Lower lobe of right lung (tissue), 2 donors: ENCODE data around the gene WBP11. TPM values are rescaled to one million over a fixed set of nuclear protein-coding genes. Genes with fewer than 3 reads are reported as not detected.
"Not testable (repeated sequence)": the region's sequence is repeated elsewhere in the genome, so short reads cannot be mapped to it uniquely, and the experiment has no call there.

Source experiments
- ATAC-seq, 2 donors: fragments of 200-7000 bp; cut with Tn5 transposase; one replicate each; pipeline ENCODE4 v1.9.1; 2020 to 2022; ENCODE audit warnings: mild to moderate bottlenecking in 2 of 2, moderate library complexity in 2 of 2
- DNase-seq: peaks from one replicate; pipeline ENCODE4 v3.0.0-alpha.2; 2020
- H3K27ac ChIP-seq: fragments of 200-600 bp; one replicate; pipeline ENCODE4 v1.8.0; 2022
- H3K27me3 ChIP-seq: fragments of 200-600 bp; one replicate; pipeline ENCODE4 v1.8.0; 2022; ENCODE audit warnings: low read depth
- H3K36me3 ChIP-seq: fragments of 200-600 bp; one replicate; pipeline ENCODE4 v1.8.0; 2022; ENCODE audit warnings: mild to moderate bottlenecking
- H3K4me1 ChIP-seq: fragments of 200-600 bp; one replicate; pipeline ENCODE4 v1.8.0; 2022
- H3K4me3 ChIP-seq: fragments of 200-600 bp; one replicate; pipeline ENCODE4 v1.8.0; 2022; ENCODE audit warnings: mild to moderate bottlenecking
- H3K9me3 ChIP-seq: fragments of 200-600 bp; one replicate; pipeline ENCODE4 v1.8.0; 2022
- CTCF ChIP-seq: fragments of 200-600 bp; IDR thresholded peaks from one replicate; pipeline ENCODE4 v1.8.0; 2022; ENCODE audit warnings: antibody characterized with exemption, mild to moderate bottlenecking
- intact Hi-C: fragments of 100-400 bp; cut with DNase I; formaldehyde crosslinking; loops from one replicate; pipeline ENCODE4 v1.11.0; 2022
- total RNA-seq: library from RNA; stranded (reverse); fragmentation: NEBNext Ultra II Directional; extraction: Animal tissue kit (Norgen Biotek cat#: 25700); gene quantifications from one replicate; pipeline ENCODE4 v1.2.1, GENCODE V29; 2021
- donor health status: DM: no; HTN: yes; CAD: no; lungs with severe emphysema.

The WBP11 gene
- total RNA-seq, 1 donor from 2014 or later, result 49.3 TPM

- TF ChIP-seq CTCF, result peak; percentile 30
- ATAC-seq (no peak), DNase-seq (peak; percentile 49)
- intact Hi-C loops, result no loop called here
- no peak overlapping the region for H3K4me3 ChIP-seq
- H3K36me3 ChIP-seq, result no peaks in the 10 kb centered on the region
- no peaks in the 10 kb centered on the region for H3K9me3 ChIP-seq
- no peak overlapping the region for H3K27ac ChIP-seq
- no peaks in the 10 kb centered on the region for H3K27me3 ChIP-seq
- peaks cover 4% of the 10 kb centered on the region for H3K4me1 ChIP-seq
Measured at GRCh38 chr12:14756334-14757143, 46.7 kb downstream of the WBP11 start.

- Histone ChIP-seq H3K36me3 (no peaks in the 10 kb centered on the region), H3K4me3 (no peak overlapping the region), H3K4me1 (peaks cover 4% of the 10 kb centered on the region), H3K27ac (no peak overlapping the region), H3K9me3 (no peaks in the 10 kb centered on the region), H3K27me3 (no peaks in the 10 kb centered on the region)
- ATAC-seq (no peak), DNase-seq (no peak)
- TF ChIP-seq CTCF, result no peak
- intact Hi-C loops, result no loop called here
Measured at GRCh38 chr12:14751986-14752385, 51.3 kb downstream of the WBP11 start.

- Histone ChIP-seq H3K4me1 (no peaks in the 10 kb centered on the region), H3K27me3 (no peaks in the 10 kb centered on the region), H3K4me3 (no peak overlapping the region), H3K36me3 (no peaks in the 10 kb centered on the region), H3K9me3 (no peaks in the 10 kb centered on the region), H3K27ac (no peak overlapping the region)
- TF ChIP-seq CTCF, result no peak
- DNase-seq, result no peak
- no peak for ATAC-seq
- intact Hi-C loops, result no loop called here
Measured at GRCh38 chr12:14743061-14743460, 60.2 kb downstream of the WBP11 start.

- H3K9me3 ChIP-seq, result no peaks in the 10 kb centered on the region
- no peak for TF ChIP-seq CTCF
- no peak for ATAC-seq
- no peaks in the 10 kb centered on the region for H3K36me3 ChIP-seq
- H3K27ac ChIP-seq, result no peak overlapping the region
- H3K4me3 ChIP-seq, result no peak overlapping the region
- no peaks in the 10 kb centered on the region for H3K4me1 ChIP-seq
- DNase-seq, result no peak
- intact Hi-C loops, result no loop called here
- H3K27me3 ChIP-seq, result no peaks in the 10 kb centered on the region
Measured at GRCh38 chr12:14741942-14742341, 61.3 kb downstream of the WBP11 start.

- H3K27ac ChIP-seq, result no peak overlapping the region
- H3K9me3 ChIP-seq, result no peaks in the 10 kb centered on the region
- intact Hi-C loops, result no loop called here
- no peak for TF ChIP-seq CTCF
- DNase-seq, result no peak
- H3K27me3 ChIP-seq, result no peaks in the 10 kb centered on the region
- no peaks in the 10 kb centered on the region for H3K4me1 ChIP-seq
- no peak overlapping the region for H3K4me3 ChIP-seq
- no peaks in the 10 kb centered on the region for H3K36me3 ChIP-seq
- no peak for ATAC-seq
Measured at GRCh38 chr12:14741153-14741552, 62.1 kb downstream of the WBP11 start.

- intact Hi-C loops, H3K27ac ChIP-seq, H3K9me3 ChIP-seq, H3K27me3 ChIP-seq, H3K36me3 ChIP-seq, DNase-seq, H3K4me1 ChIP-seq, H3K4me3 ChIP-seq, ATAC-seq: not testable (repeated sequence)
Measured at GRCh38 chr12:14736441-14736840, 66.8 kb downstream of the WBP11 start.
